Measurements from ENCODE around the gene SLC9A3. TPM values are rescaled to one million over a fixed set of nuclear protein-coding genes. Genes with fewer than 3 reads are reported as not detected.
A peak's percentile ranks its signal among the peaks of the same experiment; 100 is the strongest.

Gene SLC9A3
- total RNA-seq, 2 donors from 2014 or later: 1.3 to 1.8 TPM

DNA sequence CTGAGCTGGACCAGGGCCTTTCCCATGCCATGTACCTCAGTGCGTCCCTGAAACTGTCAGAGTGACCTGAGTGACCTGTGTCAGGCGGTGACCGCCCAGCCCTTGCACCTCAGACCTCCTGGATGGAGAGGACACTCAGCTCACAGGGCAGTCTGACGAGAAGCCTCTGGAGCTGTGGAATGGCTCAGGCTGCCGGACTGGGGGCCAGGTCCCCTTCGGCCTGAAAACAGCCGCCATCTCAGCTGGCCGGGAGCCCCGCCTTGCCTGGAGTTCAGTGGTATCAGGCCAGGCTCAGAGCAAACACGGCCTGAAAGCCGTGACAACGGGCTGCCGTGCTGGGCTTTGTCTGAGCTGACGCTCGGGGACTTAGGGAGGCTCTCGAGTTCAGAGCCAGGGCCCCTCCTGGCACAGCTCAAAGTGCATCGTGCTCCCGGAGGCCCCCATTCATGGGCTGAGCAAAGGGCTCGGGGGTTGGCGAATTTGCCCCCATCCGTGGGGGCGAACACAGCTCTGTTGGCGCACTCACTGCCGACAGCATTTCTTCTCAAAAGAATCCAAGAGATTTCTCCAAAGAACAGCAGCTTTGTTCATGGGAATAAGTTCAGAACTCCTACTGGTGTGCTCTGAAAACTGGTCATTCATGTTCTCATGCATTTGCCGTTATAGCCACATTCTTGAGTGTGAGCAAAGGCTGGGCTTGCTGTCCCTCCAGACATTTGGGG lies 8.4 kb upstream of the SLC9A3 start:
- H3K4me1 Mint-ChIP-seq (ENCODE audit: low read depth): peaks cover 18% of the 10 kb centered on the region
- no peak overlapping the region for H3K4me3 Mint-ChIP-seq
- ATAC-seq (replicated peaks in 1 of 2) (no peak), DNase-seq (no peak)
- no peaks in the 10 kb centered on the region for H3K36me3 Mint-ChIP-seq (ENCODE audit: insufficient read depth in 2 of 2)
- peaks cover 32% of the 10 kb centered on the region for H3K27me3 Mint-ChIP-seq (ENCODE audit: low read depth)
- H3K27ac Mint-ChIP-seq: no peak overlapping the region
- no peaks in the 10 kb centered on the region for H3K9me3 Mint-ChIP-seq

DNA sequence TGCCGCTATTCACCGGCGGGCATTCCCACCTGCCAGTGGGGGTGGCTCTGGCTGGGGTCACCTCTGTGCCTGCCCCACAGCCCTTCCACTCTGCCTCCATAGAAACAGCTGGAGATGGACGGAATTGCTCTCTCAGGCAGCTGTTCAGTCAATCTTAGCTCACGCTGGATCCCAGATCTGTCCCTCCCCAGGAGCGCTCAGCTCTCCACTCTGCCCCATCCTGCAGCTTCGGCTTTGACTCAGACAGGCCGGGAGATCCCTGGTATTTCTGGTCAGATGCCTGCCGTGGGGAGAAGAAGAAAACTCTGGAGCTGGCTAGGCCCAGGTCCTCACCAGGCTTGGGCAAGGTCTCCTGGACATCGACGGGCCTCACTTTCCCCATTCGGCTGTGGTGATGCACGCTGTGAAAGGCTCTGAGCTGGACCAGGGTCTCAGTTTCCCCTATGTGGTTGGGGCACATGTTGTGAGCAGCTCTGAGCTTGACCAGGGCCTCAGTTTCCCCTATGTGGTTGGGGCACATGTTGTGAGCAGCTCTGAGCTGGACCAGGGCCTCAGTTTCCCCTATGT lies 7.6 kb upstream of the SLC9A3 start:
- no peaks in the 10 kb centered on the region for H3K9me3 Mint-ChIP-seq
- H3K27ac Mint-ChIP-seq: no peak overlapping the region
- DNase-seq (no peak), ATAC-seq (replicated peaks in 1 of 2) (no peak)
- peaks cover 26% of the 10 kb centered on the region for H3K4me1 Mint-ChIP-seq (ENCODE audit: low read depth)
- H3K4me3 Mint-ChIP-seq: no peak overlapping the region
- no peaks in the 10 kb centered on the region for H3K36me3 Mint-ChIP-seq (ENCODE audit: insufficient read depth in 2 of 2)
- H3K27me3 Mint-ChIP-seq (ENCODE audit: low read depth): peaks cover 41% of the 10 kb centered on the region

DNA sequence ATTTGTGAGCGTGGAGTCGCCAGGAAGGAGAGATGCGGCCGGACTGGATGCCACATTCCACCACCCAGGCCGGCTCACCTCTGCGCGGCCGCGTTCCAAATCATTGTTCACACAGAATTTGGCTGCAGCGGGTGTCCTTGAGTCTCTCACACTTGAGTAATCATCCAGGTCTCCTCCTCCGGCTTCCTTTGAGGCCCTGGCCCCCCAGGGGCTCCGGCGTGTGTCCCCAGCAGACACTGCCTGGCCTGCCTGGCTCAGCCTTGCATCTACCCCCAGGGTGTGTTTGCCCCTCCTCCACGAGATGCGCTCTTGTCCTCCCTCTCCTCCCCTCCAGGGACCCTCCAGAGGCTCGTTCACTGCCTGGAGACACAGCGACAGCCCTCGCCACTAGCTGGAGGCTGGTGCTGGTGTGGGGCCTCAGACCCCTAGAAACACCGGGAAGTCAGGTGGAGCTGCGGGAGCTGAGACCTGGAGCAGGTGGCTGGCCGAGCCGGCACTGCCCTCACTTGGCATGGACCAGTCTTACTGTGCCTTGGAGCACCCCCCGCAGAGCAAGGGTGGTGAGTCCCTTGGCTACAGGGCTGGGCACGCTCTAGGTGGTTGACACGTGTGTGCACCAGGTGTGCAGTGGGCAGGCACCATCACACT lies 7.0 kb upstream of the SLC9A3 start:
- ATAC-seq (replicated peaks in 1 of 2) (no peak), DNase-seq (no peak)
- peaks cover 28% of the 10 kb centered on the region for H3K4me1 Mint-ChIP-seq (ENCODE audit: low read depth)
- no peak overlapping the region for H3K27ac Mint-ChIP-seq
- peaks cover 45% of the 10 kb centered on the region for H3K27me3 Mint-ChIP-seq (ENCODE audit: low read depth)
- H3K4me3 Mint-ChIP-seq: no peak overlapping the region
- no peaks in the 10 kb centered on the region for H3K36me3 Mint-ChIP-seq (ENCODE audit: insufficient read depth in 2 of 2)
- H3K9me3 Mint-ChIP-seq: no peaks in the 10 kb centered on the region

DNA sequence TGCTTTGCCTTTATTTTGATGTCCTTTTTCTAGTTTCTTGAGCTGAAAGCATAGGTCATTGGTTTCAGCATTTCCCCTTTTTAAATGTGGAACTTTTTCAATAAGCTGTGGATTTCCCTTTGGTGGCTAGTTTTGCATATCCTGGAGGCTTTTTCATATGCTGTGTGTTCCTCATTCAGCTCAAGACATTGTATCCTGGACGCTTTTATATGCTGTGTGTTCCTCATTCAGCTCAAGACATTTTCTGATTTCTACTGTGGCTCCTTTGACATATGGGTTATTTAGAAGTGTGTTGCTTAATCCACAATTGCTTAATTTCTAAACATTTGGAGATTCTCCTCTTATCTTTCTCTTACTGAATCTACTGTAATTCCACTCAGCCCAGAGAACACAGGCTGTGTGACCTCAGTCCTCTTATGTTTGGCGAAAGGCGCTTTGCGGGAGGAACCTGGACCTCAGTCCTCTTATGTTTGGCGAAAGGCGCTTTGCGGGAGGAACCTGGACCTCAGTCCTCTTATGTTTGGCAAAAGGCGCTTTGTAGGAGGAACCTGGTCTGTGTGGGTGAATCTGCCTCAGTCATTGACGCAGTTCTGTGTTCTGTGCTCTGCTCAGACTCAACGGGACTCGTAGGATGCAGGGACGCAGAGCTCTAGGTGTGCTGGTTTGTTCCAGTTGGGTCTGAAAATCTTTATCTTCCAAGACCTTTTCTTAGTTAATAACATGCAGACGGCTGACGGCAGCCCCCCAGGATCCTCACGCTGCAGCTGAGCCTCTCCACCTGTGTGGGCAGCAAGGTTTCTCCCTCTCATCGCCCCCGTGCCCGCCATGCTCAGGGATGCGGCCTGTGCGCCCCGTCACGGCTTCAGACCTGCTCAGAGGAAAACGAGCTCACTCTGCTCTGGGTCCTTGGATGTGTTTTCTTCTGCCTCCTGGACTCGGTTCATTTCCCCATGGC lies 6.0 kb upstream of the SLC9A3 start:
- Mint-ChIP-seq H3K27me3 (ENCODE audit: low read depth) (peaks cover 55% of the 10 kb centered on the region), H3K36me3 (ENCODE audit: insufficient read depth in 2 of 2) (no peaks in the 10 kb centered on the region)
- DNase-seq: no peak

DNA sequence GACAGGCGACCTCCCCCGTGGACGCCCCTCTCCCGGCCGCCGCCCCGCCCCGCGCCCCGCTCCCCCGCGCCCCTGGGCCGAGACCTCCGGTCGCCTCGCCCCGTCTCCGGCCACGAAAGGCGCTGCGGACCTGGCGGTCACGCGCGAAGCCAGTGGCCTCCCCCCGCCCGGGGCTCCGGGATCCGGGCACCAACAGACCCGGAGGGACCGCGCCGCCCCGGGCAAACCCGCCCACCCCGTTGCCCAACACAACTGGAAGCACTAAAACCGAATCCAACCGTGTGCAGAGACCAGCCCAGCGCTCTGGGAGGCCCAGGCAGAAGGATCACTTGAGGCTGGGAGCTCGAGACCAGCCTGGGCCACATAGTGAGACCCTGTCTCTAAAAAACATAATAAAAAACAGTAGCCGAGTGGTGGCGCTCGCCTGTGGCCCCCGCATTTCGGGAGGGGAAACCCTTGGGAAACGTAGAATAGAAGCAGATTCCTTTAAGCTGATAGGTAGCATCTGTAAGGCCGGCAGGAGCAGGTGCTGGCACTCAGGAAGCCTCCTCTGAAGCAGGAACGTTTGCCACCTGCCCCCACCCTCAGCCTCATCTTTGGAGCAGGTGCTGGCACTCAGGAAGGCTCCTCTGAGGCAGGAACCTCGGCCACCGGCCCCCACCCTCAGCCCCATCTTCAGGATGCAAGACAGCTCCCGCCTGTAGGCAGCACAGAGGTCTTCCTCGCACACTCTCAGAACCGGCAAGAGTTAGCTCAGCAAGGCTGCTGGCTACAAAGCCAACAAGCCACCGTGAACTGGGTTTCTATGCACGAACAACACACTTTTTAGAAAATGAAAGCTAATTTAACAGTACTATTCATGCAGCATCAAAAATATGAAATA lies 4.6 kb upstream of the SLC9A3 start:
- DNase-seq (no peak), ATAC-seq (replicated peaks in 1 of 2) (peak; percentile 6 to 39)
- Mint-ChIP-seq H3K27me3 (ENCODE audit: low read depth) (peaks cover 61% of the 10 kb centered on the region), H3K9me3 (no peaks in the 10 kb centered on the region), H3K4me3 (peak overlapping the region; percentile 41 to 70), H3K4me1 (ENCODE audit: low read depth) (peaks cover 38% of the 10 kb centered on the region), H3K27ac (no peak overlapping the region), H3K36me3 (ENCODE audit: insufficient read depth in 2 of 2) (no peaks in the 10 kb centered on the region)

More for the DNA sequence above, 6.0 kb upstream of the SLC9A3 start:
- H3K4me3 Mint-ChIP-seq: peak overlapping the region; percentile 3 to 33
- H3K27ac Mint-ChIP-seq: peak overlapping the region; percentile 5
- no peaks in the 10 kb centered on the region for H3K9me3 Mint-ChIP-seq
- ATAC-seq (replicated peaks in 1 of 2): no peak
- H3K4me1 Mint-ChIP-seq (ENCODE audit: low read depth): peaks cover 32% of the 10 kb centered on the region

DNA sequence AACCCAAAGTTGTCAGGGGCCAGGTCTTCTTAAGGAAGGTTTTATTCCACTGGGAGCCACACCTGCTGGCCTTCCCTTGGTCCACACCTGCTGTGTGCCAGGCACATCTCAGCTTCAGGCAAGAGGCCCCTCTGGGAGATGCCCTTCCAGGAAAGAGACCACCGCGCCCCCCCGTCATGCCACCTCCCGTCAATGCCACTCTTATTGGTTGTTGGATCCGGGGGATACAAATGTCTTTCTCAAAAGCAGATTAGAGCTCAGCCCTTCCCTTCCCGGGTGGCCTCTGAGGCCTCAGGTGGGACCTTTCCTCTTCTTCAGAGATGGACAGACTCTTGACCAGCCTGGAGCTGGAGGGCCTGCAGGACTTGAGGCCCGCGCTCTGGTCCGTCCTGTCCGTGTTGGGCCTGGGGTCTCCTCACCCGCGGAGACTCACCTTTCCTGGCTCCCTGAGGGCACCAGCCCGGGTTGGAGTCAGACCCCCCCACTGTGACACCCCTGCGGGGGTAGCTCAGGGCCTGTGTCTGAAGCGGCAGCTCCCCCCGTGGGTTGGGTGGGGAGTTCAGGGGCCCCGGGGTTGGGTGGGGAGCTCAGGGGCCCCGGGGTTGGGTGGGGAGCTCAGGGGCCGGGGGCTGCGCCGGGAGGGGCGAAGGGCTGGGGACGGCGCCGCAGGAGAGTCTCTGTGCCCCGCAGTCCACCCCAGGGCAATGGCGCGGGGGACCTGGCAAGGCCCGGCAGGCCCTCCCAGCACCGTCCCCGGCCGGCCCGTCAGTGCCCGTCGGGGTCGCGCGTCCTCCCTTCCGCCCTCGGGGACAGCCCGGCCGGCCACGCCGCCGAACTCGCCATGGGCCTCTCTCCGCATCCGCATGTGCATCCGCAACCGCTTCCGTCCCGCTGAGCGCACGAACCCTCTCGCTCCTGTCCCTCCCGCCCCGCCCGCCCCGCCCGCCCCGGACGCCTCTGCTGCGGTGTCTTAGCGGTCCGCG lies 3.7 kb upstream of the SLC9A3 start:
- Mint-ChIP-seq H3K4me1 (ENCODE audit: low read depth) (peaks cover 42% of the 10 kb centered on the region), H3K36me3 (ENCODE audit: insufficient read depth in 2 of 2) (no peaks in the 10 kb centered on the region), H3K9me3 (no peaks in the 10 kb centered on the region), H3K27me3 (ENCODE audit: low read depth) (peaks cover 67% of the 10 kb centered on the region), H3K27ac (no peak overlapping the region), H3K4me3 (peak overlapping the region; percentile 65 to 69)
- ATAC-seq (replicated peaks in 1 of 2) (peak; percentile 58 to 63), DNase-seq (peak; percentile 52 to 60)

DNA sequence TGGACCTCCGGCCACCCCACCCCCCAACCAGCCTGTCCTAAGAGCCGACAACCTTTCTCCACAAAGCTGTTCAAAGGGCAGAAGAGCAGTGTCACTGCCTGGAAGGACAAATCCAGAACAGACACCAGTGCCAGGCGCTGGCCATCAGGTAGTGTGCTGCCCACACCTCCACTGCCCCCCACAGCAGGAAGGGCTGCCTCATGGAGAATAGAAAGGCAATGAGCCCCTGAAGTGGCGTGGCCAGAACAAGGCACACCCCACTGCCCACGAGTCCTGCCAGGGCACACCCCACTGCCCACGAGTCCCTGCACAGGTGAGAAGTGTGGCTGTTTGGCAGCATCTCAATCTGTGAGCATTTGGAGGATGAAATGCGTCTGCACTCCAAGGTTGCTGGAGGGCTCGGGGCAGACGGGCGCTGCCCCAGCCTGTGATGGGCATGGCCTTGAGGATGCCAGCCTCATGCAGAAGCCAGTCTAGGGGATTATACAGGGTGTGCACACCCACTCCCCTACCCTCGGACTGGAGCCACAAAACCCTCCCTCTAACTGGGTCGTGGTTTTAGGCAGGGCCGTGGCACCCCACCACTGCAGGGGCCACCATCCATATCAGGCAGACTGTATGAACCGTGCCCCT lies 2.3 kb upstream of the SLC9A3 start:
- Mint-ChIP-seq H3K9me3 (no peaks in the 10 kb centered on the region), H3K27me3 (ENCODE audit: low read depth) (peaks cover 66% of the 10 kb centered on the region), H3K36me3 (ENCODE audit: insufficient read depth in 2 of 2) (no peaks in the 10 kb centered on the region), H3K4me1 (ENCODE audit: low read depth) (peaks cover 42% of the 10 kb centered on the region), H3K4me3 (peak overlapping the region; percentile 65 to 69), H3K27ac (no peak overlapping the region)
- ATAC-seq (replicated peaks in 1 of 2) (no peak), DNase-seq (no peak)

DNA sequence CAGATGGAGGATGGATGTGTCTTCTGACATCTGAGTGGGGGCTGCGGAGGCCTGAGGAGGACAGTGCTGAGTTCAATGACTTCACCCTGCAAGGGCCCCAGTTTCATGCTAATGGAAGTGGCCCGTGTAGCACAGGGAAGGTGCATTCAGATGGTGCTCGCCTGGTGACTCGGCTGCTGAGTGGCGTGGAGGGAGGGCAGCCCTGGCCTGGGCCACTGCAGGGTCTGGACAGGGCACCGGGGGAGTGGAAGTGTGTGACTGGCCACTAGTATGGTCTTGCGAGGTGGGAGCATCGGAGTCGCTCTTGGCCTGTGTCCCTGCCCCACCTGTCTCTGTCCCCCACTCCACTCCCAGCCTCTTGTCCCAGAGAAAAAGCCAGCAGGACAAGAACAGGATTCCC lies 1.7 kb upstream of the SLC9A3 start:
- H3K27ac Mint-ChIP-seq: no peak overlapping the region

DNA sequence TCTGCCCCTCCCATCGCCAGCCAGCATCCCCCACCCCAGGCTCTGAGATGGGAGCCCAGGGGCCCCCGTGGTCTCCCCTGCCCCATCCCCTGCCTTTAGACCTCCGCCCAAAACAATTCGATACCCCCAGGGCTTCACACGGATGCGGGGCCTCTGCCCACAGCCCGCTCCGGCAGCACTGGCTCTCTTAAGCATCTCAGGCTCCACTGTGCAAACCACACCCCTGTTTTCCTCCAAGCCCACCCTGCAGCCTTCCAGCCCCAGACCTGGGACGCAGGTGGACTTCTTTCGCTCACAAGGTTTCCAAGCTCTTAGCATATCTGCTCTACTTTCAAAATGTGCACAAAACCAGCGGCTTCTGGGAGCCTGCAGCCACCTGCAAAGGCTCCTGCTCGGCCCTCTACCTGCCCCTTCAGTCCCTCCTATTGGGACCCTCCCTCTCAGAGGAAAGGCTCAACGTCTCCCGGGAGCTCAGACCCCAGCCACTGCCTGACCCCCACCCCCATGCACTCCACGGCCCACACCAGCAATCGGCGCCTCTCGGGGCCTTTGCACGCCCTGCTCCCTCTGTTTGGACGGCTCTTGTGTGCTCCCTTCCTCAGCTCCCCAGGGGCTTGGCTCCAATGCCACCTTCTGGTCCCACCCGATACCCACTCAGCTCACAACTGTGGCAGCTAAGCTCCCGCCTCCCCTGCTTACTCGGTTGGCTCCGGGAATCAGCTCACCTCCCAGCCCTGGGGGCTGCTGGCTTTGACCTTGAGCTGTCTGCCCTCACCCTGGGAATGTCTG lies 918 bp upstream of the SLC9A3 start:
- Mint-ChIP-seq H3K9me3 (no peaks in the 10 kb centered on the region), H3K4me3 (peak overlapping the region; percentile 28 to 53), H3K4me1 (ENCODE audit: low read depth) (peaks cover 40% of the 10 kb centered on the region), H3K27ac (no peak overlapping the region), H3K36me3 (ENCODE audit: insufficient read depth in 2 of 2) (no peaks in the 10 kb centered on the region), H3K27me3 (ENCODE audit: low read depth) (peaks cover 61% of the 10 kb centered on the region)
- DNase-seq (no peak), ATAC-seq (replicated peaks in 1 of 2) (no peak)

More for the DNA sequence above, 1.7 kb upstream of the SLC9A3 start:
- H3K4me3 Mint-ChIP-seq: no peak overlapping the region
- H3K9me3 Mint-ChIP-seq: no peaks in the 10 kb centered on the region
- ATAC-seq (replicated peaks in 1 of 2) (no peak), DNase-seq (no peak)
- H3K27me3 Mint-ChIP-seq (ENCODE audit: low read depth): peaks cover 65% of the 10 kb centered on the region
- peaks cover 42% of the 10 kb centered on the region for H3K4me1 Mint-ChIP-seq (ENCODE audit: low read depth)
- no peaks in the 10 kb centered on the region for H3K36me3 Mint-ChIP-seq (ENCODE audit: insufficient read depth in 2 of 2)

DNA sequence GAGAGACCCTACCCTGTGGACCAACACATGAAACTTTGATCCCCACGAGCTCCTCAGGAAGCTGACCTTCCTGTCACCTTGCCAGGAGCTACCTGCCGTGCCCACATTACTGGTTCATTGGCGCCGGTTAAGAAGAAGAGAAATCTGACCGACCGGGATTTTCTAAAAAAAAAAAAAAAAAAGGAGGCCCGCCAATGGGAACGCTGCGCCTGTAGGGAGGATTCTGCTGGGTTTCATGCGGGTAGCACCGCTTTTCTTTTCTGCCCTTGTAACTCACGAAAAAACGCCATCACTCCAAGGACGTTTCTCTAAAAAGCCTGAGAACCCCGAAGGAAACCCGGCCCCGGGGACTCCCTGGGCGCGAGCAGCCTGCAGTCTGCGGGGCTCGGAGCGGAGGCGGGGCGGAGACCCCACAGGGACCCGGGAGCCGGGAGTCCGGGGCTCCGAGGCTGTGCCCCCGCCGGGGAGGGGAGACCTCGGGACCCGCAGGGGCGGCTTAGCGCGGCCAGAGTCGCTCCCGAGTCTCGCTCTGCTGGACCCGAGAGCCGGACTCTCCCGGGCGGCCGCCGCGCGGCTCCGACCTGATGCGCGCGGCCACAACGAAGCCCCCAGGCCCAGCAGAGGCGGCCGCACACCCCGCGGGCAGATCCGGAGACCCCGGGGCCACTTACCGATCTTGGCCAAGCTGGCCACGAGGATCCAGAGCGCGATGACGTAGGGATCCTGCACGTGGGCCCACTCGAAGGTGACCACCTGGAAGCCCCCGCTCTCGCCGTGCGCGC lies 617 bp downstream of the SLC9A3 start:
- Mint-ChIP-seq H3K27me3 (ENCODE audit: low read depth) (peaks cover 49% of the 10 kb centered on the region), H3K4me3 (peak overlapping the region; percentile 27 to 41), H3K4me1 (ENCODE audit: low read depth) (peaks cover 25% of the 10 kb centered on the region)

More for the DNA sequence above, 617 bp downstream of the SLC9A3 start:
- H3K27ac Mint-ChIP-seq: no peak overlapping the region
- H3K36me3 Mint-ChIP-seq (ENCODE audit: insufficient read depth in 2 of 2): no peaks in the 10 kb centered on the region
- no peak for ATAC-seq (replicated peaks in 1 of 2)
- no peaks in the 10 kb centered on the region for H3K9me3 Mint-ChIP-seq
- no peak for DNase-seq

Measured in activated T-cell treated with anti-CD3 and anti-CD28 coated beads, Interleukin-2, amount 50 U/mL, for 72 hours (primary cell).